Adrenal gland (tissue), 12 donors: ENCODE measurements around the gene GPATCH8. TPM values are rescaled to one million over a fixed set of nuclear protein-coding genes. Genes with fewer than 3 reads are reported as not detected.

Experiments
- DNase-seq, 7 donors: peaks; one replicate each; pipeline ENCODE4 v3.0.0-alpha.2; 2019 to 2020
- H3K27ac ChIP-seq, 5 donors: fragments of 200-600 bp; sonication (generic) in 4 of 5; 1 replicate in 3 of 5; 2 replicates in 2 of 5; pipeline versions ENCODE4 v1.5.1 to v1.8.0; 2016 to 2020; ENCODE audit warnings: mild to moderate bottlenecking in 1 of 5
- H3K27me3 ChIP-seq: fragments of 200-600 bp; 2 replicates; pipeline ENCODE4 v1.8.0; 2021
- H3K36me3 ChIP-seq, 2 donors: fragments of 200-600 bp; replicated peaks in 1 of 2; 1 replicate in 1 of 2; 2 replicates in 1 of 2; pipeline versions ENCODE4 v1.5.1 to v1.8.0; 2018 to 2022
- H3K4me1 ChIP-seq, 2 donors: fragments of 200-600 bp; replicated peaks in 1 of 2; 1 replicate in 1 of 2; 2 replicates in 1 of 2; pipeline versions ENCODE4 v1.5.1 to v1.8.0; 2018 to 2021
- H3K4me3 ChIP-seq, 4 donors: fragments of 200-600 bp; sonication (generic) in 3 of 4; one replicate each; pipeline ENCODE4 v1.5.1; 2016 to 2018
- H3K9me3 ChIP-seq, 3 donors: fragments of 200-600 bp; sonication (generic) in 1 of 3; replicated peaks in 1 of 3; 1 replicate in 2 of 3; 2 replicates in 1 of 3; pipeline versions ENCODE4 v1.5.1 to v1.8.0; 2016 to 2021
- CTCF ChIP-seq, 6 experiments: fragments of 450-650 bp in 4 of 6; fragments of 200-600 bp in 2 of 6; sonication (generic) in 1 of 6; IDR thresholded peaks; 1 replicate in 5 of 6; 2 replicates in 1 of 6; pipeline versions ENCODE4 v1.5.1 to v1.8.0; 2016 to 2021; ENCODE audit warnings: antibody characterized with exemption in 6 of 6, mild to moderate bottlenecking in 2 of 6, moderate library complexity in 1 of 6
- POLR2A ChIP-seq, 2 donors: fragments of 450-650 bp; IDR thresholded peaks; one replicate each; pipeline ENCODE4 v1.6.1; 2017; ENCODE audit warnings: antibody characterized with exemption in 2 of 2, mild to moderate bottlenecking in 2 of 2, moderate library complexity in 1 of 2
- WGBS, 4 donors: extraction: QIAGEN DNeasy Blood & Tissue Kit in 2 of 4; methylation state at CpG; one replicate each; pipeline versions ENCODE4 v1.1.5 to v1.1.7; 2013 to 2017; 5-methylcytosine and 5-hydroxymethylcytosine counted together
- intact Hi-C, 2 donors: fragments of 100-400 bp; cut with DNase I; formaldehyde crosslinking; loops; one replicate each; pipeline versions ENCODE4 v1.14.1 to v1.15.0; 2022 to 2023
- polyA plus RNA-seq, 3 donors: library from polyadenylated mRNA; stranded (reverse); fragments of 200-250 nt in 2 of 3; fragments of 350-450 nt in 1 of 3; fragmentation: Illumina TruSeq in 1 of 3; extraction: RNeasy Lipid Tissue Mini Kit (QIAGEN cat#74804) in 1 of 3; gene quantifications; one replicate each; pipeline ENCODE4 v1.2.3, GENCODE V29; 2013 to 2014
- total RNA-seq, 9 donors: library from RNA; depleted of rRNA in 4 of 9; stranded (reverse); fragments of >200 nt in 4 of 9; fragments of 120-200 nt in 1 of 9; fragmentation: NEBNext Ultra II Directional in 1 of 9; extraction: Animal tissue kit (Norgen Biotek cat#: 25700) in 1 of 9; gene quantifications; one replicate each; pipeline versions ENCODE4 v1.1.0 to v1.2.4, GENCODE V29; 2013 to 2023
- donor health status: healthy with polysubstance abuse.
- donor health status: Bipolar disorder and iron deficiency.
- donor health status: DM: yes; HTN: yes; CAD: no.
- donor health status: DM: no; HTN: no; CAD: no.
- donor health status: DM: no; HTN: no; CAD: no.
- donor health status: DM: yes; HTN: yes; CAD: no.

Gene GPATCH8
- total and polyA plus RNA-seq, 12 donors, result 7.2 to 33.6 (median 28.8) TPM

GRCh38 chr17:44417553-44417952 is 85.7 kb downstream of the GPATCH8 start:
- Histone ChIP-seq H3K27ac (peak overlapping the region in 3 of 5 donors; percentile 1 to 46 (median 33)), H3K4me1 (peaks cover 4 to 14% of the 10 kb centered on the region in 2 donors), H3K27me3 (no peaks in the 10 kb centered on the region), H3K36me3 (peaks cover 0 to 23% of the 10 kb centered on the region in 2 donors), H3K4me3 (no peak overlapping the region), H3K9me3 (no peaks in the 10 kb centered on the region)
- intact Hi-C loops, result no loop called here
- TF ChIP-seq CTCF (IDR thresholded peaks at IDR 0.05) (no peak), POLR2A (IDR thresholded peaks at IDR 0.05) (no peak)
- DNase-seq, result peak in 3 of 7 donors; percentile 45 to 56 (median 54)
- WGBS, 4 donors, result 64 to 73% (median 65%) methylated on average over 2 of the region's 2 CpGs

GRCh38 chr17:44416558-44417289 is 86.5 kb downstream of the GPATCH8 start:
- H3K36me3 ChIP-seq, result peaks cover 0 to 15% of the 10 kb centered on the region in 2 donors
- 86 to 95% (median 94%) methylated on average over 2 of the region's 2 CpGs for WGBS, 4 donors
- peak overlapping the region in 3 of 5 donors; percentile 1 to 46 (median 33) for H3K27ac ChIP-seq
- peaks cover 4 to 14% of the 10 kb centered on the region in 2 donors for H3K4me1 ChIP-seq
- H3K27me3 ChIP-seq, result no peaks in the 10 kb centered on the region
- H3K9me3 ChIP-seq, result no peaks in the 10 kb centered on the region
- TF ChIP-seq CTCF (IDR thresholded peaks at IDR 0.05) (no peak), POLR2A (IDR thresholded peaks at IDR 0.05) (no peak)
- intact Hi-C loops, result no loop called here
- DNase-seq, result no peak
- H3K4me3 ChIP-seq, result no peak overlapping the region

- 93 to 100% (median 98%) methylated on average over 1 of the region's 1 CpG for WGBS, 4 donors
- H3K9me3 ChIP-seq, result no peaks in the 10 kb centered on the region
- intact Hi-C loops, result no loop called here
- H3K27ac ChIP-seq, result no peak overlapping the region
- peaks cover 4 to 14% of the 10 kb centered on the region in 2 donors for H3K4me1 ChIP-seq
- TF ChIP-seq CTCF (IDR thresholded peaks at IDR 0.05), result no peak
- TF ChIP-seq POLR2A (IDR thresholded peaks at IDR 0.05), result no peak
- peaks cover 0 to 11% of the 10 kb centered on the region in 2 donors for H3K36me3 ChIP-seq
- no peak for DNase-seq
- H3K27me3 ChIP-seq, result no peaks in the 10 kb centered on the region
- H3K4me3 ChIP-seq, result no peak overlapping the region
These were observed 88.6 kb downstream of the GPATCH8 start for GRCh38 chr17:44414394-44415155.

GRCh38 chr17:44409309-44410028 is 93.7 kb downstream of the GPATCH8 start:
- 79 to 90% (median 86%) methylated on average over 7 of the region's 7 CpGs for WGBS, 4 donors
- DNase-seq, result no peak
- peaks cover 0 to 10% of the 10 kb centered on the region in 2 donors for H3K36me3 ChIP-seq
- TF ChIP-seq POLR2A (IDR thresholded peaks at IDR 0.05), result no peak
- TF ChIP-seq CTCF (IDR thresholded peaks at IDR 0.05), result no peak
- no peaks in the 10 kb centered on the region for H3K27me3 ChIP-seq
- H3K9me3 ChIP-seq, result no peaks in the 10 kb centered on the region
- intact Hi-C loops, result no loop called here
- H3K27ac ChIP-seq, result no peak overlapping the region
- no peak overlapping the region for H3K4me3 ChIP-seq
- H3K4me1 ChIP-seq, result no peaks in the 10 kb centered on the region
